Measurements from ENCODE around the gene PPP1R12B.
A peak's percentile ranks its signal among the peaks of the same experiment; 100 is the strongest.
"Not testable (repeated sequence)": the region's sequence is repeated elsewhere in the genome, so short reads cannot be mapped to it uniquely, and the experiment has no call there.

Gene PPP1R12B

GRCh38 chr1:202484032-202484431, 135.5 kb downstream of the PPP1R12B start:
- not testable (repeated sequence) for H3K4me3 ChIP-seq (ENCODE audit: control insufficient read depth, low read depth, low read length); DNase-seq (ENCODE audit: low read depth)

GRCh38 chr1:202484820-202485219, 136.3 kb downstream of the PPP1R12B start:
- not testable (repeated sequence) for DNase-seq (ENCODE audit: low read depth); H3K4me3 ChIP-seq (ENCODE audit: control insufficient read depth, low read depth, low read length)

- not testable (repeated sequence) for H3K4me3 ChIP-seq (ENCODE audit: control insufficient read depth, low read depth, low read length); DNase-seq (ENCODE audit: low read depth)
These were observed 139.7 kb downstream of the PPP1R12B start for GRCh38 chr1:202488178-202488649.

GRCh38 chr1:202489101-202489500, 140.6 kb downstream of the PPP1R12B start:
- not testable (repeated sequence) for DNase-seq (ENCODE audit: low read depth); H3K4me3 ChIP-seq (ENCODE audit: control insufficient read depth, low read depth, low read length)

GRCh38 chr1:202493112-202493511, 144.6 kb downstream of the PPP1R12B start:
- H3K4me3 ChIP-seq (ENCODE audit: control insufficient read depth, low read depth, low read length) = not testable (repeated sequence)

GRCh38 chr1:202498542-202498941, 150.0 kb downstream of the PPP1R12B start:
- TF ChIP-seq CTCF (IDR thresholded peaks at IDR 0.05; ENCODE audit: control insufficient read depth, insufficient read depth, low read depth, low read length, missing control alignments) = no peak
- DNase-seq (ENCODE audit: low read depth) = no peak
- H3K4me3 ChIP-seq (ENCODE audit: control insufficient read depth, low read depth, low read length) = no peak overlapping the region

More at GRCh38 chr1:202493112-202493511, 144.6 kb downstream of the PPP1R12B start:
- DNase-seq (ENCODE audit: low read depth) = not testable (repeated sequence)

- not testable (repeated sequence) for H3K4me3 ChIP-seq (ENCODE audit: control insufficient read depth, low read depth, low read length)
These were observed 151.5 kb downstream of the PPP1R12B start for GRCh38 chr1:202499997-202500396.

GRCh38 chr1:202501281-202501680, 152.8 kb downstream of the PPP1R12B start:
- peak; percentile 46 for TF ChIP-seq CTCF (IDR thresholded peaks at IDR 0.05; ENCODE audit: control insufficient read depth, insufficient read depth, low read depth, low read length, missing control alignments)
- DNase-seq (ENCODE audit: low read depth) = no peak
- no peak overlapping the region for H3K4me3 ChIP-seq (ENCODE audit: control insufficient read depth, low read depth, low read length)

More at GRCh38 chr1:202499997-202500396, 151.5 kb downstream of the PPP1R12B start:
- not testable (repeated sequence) for DNase-seq (ENCODE audit: low read depth)

GRCh38 chr1:202505356-202505755, 156.9 kb downstream of the PPP1R12B start:
- DNase-seq (ENCODE audit: low read depth) = peak; percentile 20
- no peak overlapping the region for H3K4me3 ChIP-seq (ENCODE audit: control insufficient read depth, low read depth, low read length)
- no peak for TF ChIP-seq CTCF (IDR thresholded peaks at IDR 0.05; ENCODE audit: control insufficient read depth, insufficient read depth, low read depth, low read length, missing control alignments)

GRCh38 chr1:202505880-202506575, 157.5 kb downstream of the PPP1R12B start:
- not testable (repeated sequence) for H3K4me3 ChIP-seq (ENCODE audit: control insufficient read depth, low read depth, low read length); DNase-seq (ENCODE audit: low read depth)

- not testable (repeated sequence) for DNase-seq (ENCODE audit: low read depth); H3K4me3 ChIP-seq (ENCODE audit: control insufficient read depth, low read depth, low read length)
These were observed 160.4 kb downstream of the PPP1R12B start for GRCh38 chr1:202508863-202509262.

GRCh38 chr1:202513875-202514274, 165.4 kb downstream of the PPP1R12B start:
- DNase-seq (ENCODE audit: low read depth); H3K4me3 ChIP-seq (ENCODE audit: control insufficient read depth, low read depth, low read length): not testable (repeated sequence)
